A673 (cell line): ENCODE measurements around the gene PFAS. TPM values are rescaled to one million over a fixed set of nuclear protein-coding genes. Genes with fewer than 3 reads are reported as not detected.
A peak's percentile ranks its signal among the peaks of the same experiment; 100 is the strongest.

ENCODE experiments used
- BruUV-seq: library from RNA; stranded (reverse); fragments of 400-500 nt; replicated peaks from 2 replicates; lab custom pipeline; 2021; lab: Mats Ljungman, UMichigan
- CTCF ChIA-PET: fragments of 300-600 bp; sonication (Branson Sonifier 250); formaldehyde crosslinking; loops from one replicate; lab custom pipeline; 2022; ENCODE audit warnings: antibody characterized with exemption; lab: Charles Lee
- POLR2A ChIA-PET: fragments of 300-600 bp; sonication (Branson Sonifier 250); formaldehyde crosslinking; loops from one replicate; lab custom pipeline; 2022; ENCODE audit warnings: antibody characterized with exemption; ENCODE audit not compliant: low non-redundant PET; lab: Charles Lee
- DNase-seq: peaks from one replicate; pipeline ENCODE4 v3.0.0-alpha.2; 2015; ENCODE audit warnings: low spot score
- H3K27ac ChIP-seq: fragments of 200-600 bp; sonication (generic); 2 replicates; pipeline ENCODE4 v1.5.1; 2016; ENCODE audit warnings: mixed run types, low read depth, mild to moderate bottlenecking, mixed read lengths, antibody characterized with exemption, low read length; ENCODE audit not compliant: poor library complexity, severe bottlenecking
- H3K27me3 ChIP-seq: fragments of 200-600 bp; sonication (generic); replicated peaks from 2 replicates; pipeline ENCODE4 v1.6.1; 2017; ENCODE audit warnings: mixed run types, low read depth, mild to moderate bottlenecking, mixed read lengths, antibody characterized with exemption, low read length; ENCODE audit not compliant: insufficient read depth, poor library complexity
- H3K36me3 ChIP-seq: fragments of 200-600 bp; sonication (generic); 2 replicates; pipeline ENCODE4 v1.6.1; 2016; ENCODE audit warnings: mixed run types, mild to moderate bottlenecking, mixed read lengths, antibody characterized with exemption, low read length; ENCODE audit not compliant: insufficient read depth, poor library complexity, severe bottlenecking
- H3K4me1 ChIP-seq: fragments of 200-600 bp; sonication (generic); 2 replicates; pipeline ENCODE4 v1.6.1; 2017; ENCODE audit warnings: mixed run types, mild to moderate bottlenecking, mixed read lengths, antibody characterized with exemption, low read length; ENCODE audit not compliant: insufficient read depth, poor library complexity, severe bottlenecking
- H3K4me3 ChIP-seq: fragments of 200-600 bp; sonication (generic); 2 replicates; pipeline ENCODE4 v1.5.1; 2016; ENCODE audit warnings: low read depth, mixed run types, mild to moderate bottlenecking, mixed read lengths, low read length; ENCODE audit not compliant: poor library complexity, severe bottlenecking
- H3K9me3 ChIP-seq: fragments of 200-600 bp; sonication (generic); 2 replicates; pipeline ENCODE4 v1.6.1; 2016; ENCODE audit warnings: mixed run types, low read depth, mild to moderate bottlenecking, mixed read lengths, antibody characterized with exemption, low read length; ENCODE audit not compliant: poor library complexity, severe bottlenecking
- EZH2 ChIP-seq: fragments of 200-600 bp; sonication (generic); IDR thresholded peaks from 2 replicates; pipeline ENCODE4 v1.6.1; 2017; ENCODE audit warnings: borderline replicate concordance, low read depth, mild to moderate bottlenecking, mixed read lengths, antibody characterized with exemption, low read length; ENCODE audit not compliant: poor library complexity, severe bottlenecking
- intact Hi-C: fragments of 100-400 bp; cut with micrococcal nuclease; formaldehyde crosslinking; loops from one replicate; pipeline ENCODE4 v1.10.0; 2022; ENCODE audit not compliant: unreplicated experiment
- total RNA-seq: library from RNA; stranded (reverse); gene quantifications from 2 replicates; pipeline ENCODE4 v1.2.3, GENCODE V29; 2021
- TF ChIP-seq, protein P1 (sequence below): fragments of 300-800, 200-600 bp; sonication (generic); conservative IDR thresholded peaks from 2 replicates; pipeline ENCODE4 v1.5.1; 2017; ENCODE audit warnings: low read depth, mild to moderate bottlenecking, antibody characterized with exemption, low read length, moderate library complexity, mixed read lengths

Gene PFAS
- total RNA-seq, 1 experiment from 2014 or later = 165 TPM

DNA sequence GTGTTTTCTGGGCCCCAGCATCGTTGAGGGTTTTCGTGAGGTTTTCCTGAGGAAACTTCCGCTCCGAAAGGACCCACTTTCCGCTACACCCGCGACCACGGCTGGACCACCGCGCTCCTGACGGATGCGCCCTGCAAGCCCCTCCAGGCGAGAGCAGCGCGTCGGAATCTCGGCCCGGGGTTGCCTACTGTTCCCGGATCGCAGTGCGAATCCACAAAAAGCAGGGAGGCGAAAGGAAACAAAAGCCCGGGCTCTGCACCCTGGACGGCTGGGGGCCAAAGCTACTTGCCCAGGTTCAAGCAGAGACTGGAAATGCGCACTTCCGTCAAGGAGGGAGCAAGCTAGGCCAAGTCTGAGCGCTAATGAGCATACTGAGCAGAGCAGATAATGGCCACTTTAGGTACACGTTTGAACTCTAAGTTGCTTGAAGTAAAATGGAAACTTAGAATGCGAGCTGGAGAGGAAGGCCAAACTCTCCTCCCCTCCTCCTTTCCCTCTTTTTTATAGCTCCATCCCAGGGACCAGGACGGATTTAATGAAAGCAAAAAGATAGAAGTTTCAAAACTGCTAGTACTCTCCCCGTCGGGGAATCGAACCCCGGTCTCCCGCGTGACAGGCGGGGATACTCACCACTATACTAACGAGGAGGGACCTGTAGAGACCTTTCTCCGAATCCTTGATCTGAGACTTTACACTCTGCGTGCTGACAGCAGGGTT is 27.3 kb upstream of the PFAS start:
- H3K9me3 ChIP-seq = no peaks in the 10 kb centered on the region
- H3K27ac ChIP-seq = peak overlapping the region; percentile 95
- H3K27me3 ChIP-seq = no peaks in the 10 kb centered on the region
- BruUV-seq = no TSS peak
- peak overlapping the region; percentile 85 for H3K4me3 ChIP-seq
- TF ChIP-seq, protein P1, sequence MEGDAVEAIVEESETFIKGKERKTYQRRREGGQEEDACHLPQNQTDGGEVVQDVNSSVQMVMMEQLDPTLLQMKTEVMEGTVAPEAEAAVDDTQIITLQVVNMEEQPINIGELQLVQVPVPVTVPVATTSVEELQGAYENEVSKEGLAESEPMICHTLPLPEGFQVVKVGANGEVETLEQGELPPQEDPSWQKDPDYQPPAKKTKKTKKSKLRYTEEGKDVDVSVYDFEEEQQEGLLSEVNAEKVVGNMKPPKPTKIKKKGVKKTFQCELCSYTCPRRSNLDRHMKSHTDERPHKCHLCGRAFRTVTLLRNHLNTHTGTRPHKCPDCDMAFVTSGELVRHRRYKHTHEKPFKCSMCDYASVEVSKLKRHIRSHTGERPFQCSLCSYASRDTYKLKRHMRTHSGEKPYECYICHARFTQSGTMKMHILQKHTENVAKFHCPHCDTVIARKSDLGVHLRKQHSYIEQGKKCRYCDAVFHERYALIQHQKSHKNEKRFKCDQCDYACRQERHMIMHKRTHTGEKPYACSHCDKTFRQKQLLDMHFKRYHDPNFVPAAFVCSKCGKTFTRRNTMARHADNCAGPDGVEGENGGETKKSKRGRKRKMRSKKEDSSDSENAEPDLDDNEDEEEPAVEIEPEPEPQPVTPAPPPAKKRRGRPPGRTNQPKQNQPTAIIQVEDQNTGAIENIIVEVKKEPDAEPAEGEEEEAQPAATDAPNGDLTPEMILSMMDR = no peak
- no peak for TF ChIP-seq EZH2
- peak; percentile 94 for DNase-seq
- CTCF ChIA-PET = interaction anchor here (0.7 to 1.2 kb wide), 3 partner anchors 103 to 182 kb away, joined by 3 read pairs; no protein-coding TSS in a partner anchor
- H3K36me3 ChIP-seq = no peaks in the 10 kb centered on the region
- intact Hi-C loops = loop anchor here (1.0 to 5.0 kb wide), 8 partner anchors 26 to 380 kb away; partner anchors contain the start of genes CHD3 and CTC1
- POLR2A ChIA-PET = interaction anchor here (1.8 kb wide), 1 partner anchor 49 kb away, joined by 6 read pairs; no protein-coding TSS in a partner anchor
- peaks cover 5% of the 10 kb centered on the region for H3K4me1 ChIP-seq

DNA sequence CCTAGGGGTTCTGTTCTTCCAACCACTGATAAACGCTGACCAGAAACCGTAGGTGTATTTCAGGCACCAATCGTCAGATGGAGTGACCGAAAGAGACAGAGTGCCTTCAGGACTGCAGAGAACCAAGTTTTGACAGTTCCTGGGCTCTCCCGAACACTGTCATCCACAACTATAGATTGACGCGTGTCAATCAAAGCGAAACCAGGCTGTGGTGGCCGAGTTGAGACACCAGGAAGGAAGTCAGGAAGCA is 26.8 kb upstream of the PFAS start:
- ChIA-PET CTCF (no interaction called here), POLR2A (interaction anchor here (1.8 kb wide), 1 partner anchor 49 kb away, joined by 6 read pairs; no protein-coding TSS in a partner anchor)
- H3K4me1 ChIP-seq = peaks cover 9% of the 10 kb centered on the region
- H3K36me3 ChIP-seq = peaks cover 3% of the 10 kb centered on the region
- H3K27ac ChIP-seq = peak overlapping the region; percentile 95
- no peaks in the 10 kb centered on the region for H3K27me3 ChIP-seq
- DNase-seq = no peak
- TF ChIP-seq EZH2 = no peak
- TF ChIP-seq, protein P1 = no peak
- intact Hi-C loops = loop anchor here (1.0 to 5.0 kb wide), 7 partner anchors 35 to 380 kb away; partner anchors contain the start of gene CHD3
- H3K9me3 ChIP-seq = no peaks in the 10 kb centered on the region
- BruUV-seq = no TSS peak
- H3K4me3 ChIP-seq = peak overlapping the region; percentile 85

DNA sequence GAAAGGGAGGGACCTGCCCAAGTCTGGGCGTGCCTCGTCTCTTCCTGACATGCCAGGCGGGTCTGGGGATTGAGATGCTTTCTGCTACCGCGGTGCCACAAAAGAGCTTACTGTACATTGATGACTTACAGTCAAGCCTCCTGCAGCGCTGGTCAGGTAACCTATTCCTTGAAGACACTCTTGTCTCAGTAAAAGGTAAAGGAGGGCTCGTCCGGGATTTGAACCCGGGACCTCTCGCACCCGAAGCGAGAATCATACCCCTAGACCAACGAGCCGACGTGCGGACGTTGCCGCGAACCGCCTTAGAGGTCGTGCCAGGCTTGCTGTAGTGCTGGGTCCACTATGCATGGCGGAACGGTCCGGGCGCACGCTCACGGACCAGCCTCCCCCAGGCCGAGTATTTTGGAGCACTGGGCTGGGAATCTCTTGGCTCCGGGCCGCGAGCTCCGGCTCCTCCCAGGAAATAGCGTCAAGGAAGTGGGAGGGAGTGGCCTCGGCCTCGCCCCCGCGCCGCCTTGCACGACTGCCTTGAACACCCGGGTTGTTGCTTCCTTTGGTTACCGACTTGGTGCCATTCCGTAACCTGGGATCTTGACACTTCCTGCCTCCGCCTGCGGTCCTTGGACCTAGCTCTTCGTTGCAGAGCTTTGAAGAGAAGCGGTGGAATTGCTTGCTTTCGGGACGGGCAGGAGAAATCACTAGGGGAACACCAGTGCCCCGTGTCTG is 26.3 kb upstream of the PFAS start:
- intact Hi-C loops = loop anchor here (1.0 to 5.0 kb wide), 7 partner anchors 35 to 380 kb away; partner anchors contain the start of gene CHD3
- DNase-seq = peak; percentile 96
- BruUV-seq = no TSS peak
- ChIA-PET POLR2A (interaction anchor here (0.7 kb wide), 1 partner anchor 173 kb away, joined by 3 read pairs; no protein-coding TSS in a partner anchor), CTCF (interaction anchor here (0.6 kb wide), 1 partner anchor 114 kb away, joined by 8 read pairs; no protein-coding TSS in a partner anchor)
- Histone ChIP-seq H3K4me3 (peak overlapping the region; percentile 85), H3K27me3 (no peaks in the 10 kb centered on the region), H3K4me1 (peaks cover 13% of the 10 kb centered on the region), H3K9me3 (no peaks in the 10 kb centered on the region), H3K36me3 (peaks cover 8% of the 10 kb centered on the region), H3K27ac (peak overlapping the region; percentile 95)
- TF ChIP-seq, protein P1 = no peak
- no peak for TF ChIP-seq EZH2
